Activated CD4-positive, CD25-positive, alpha-beta regulatory T cell treated with anti-CD3 and anti-CD28 coated beads, Interleukin-2, amount 50 U/mL, for 24 hours (primary cell): Measurements from ENCODE around the gene FRMPD3.

Experiments used
- ATAC-seq, 2 donors: fragments of 150-1000 bp; cut with Tn5 transposase; one replicate each; pipeline ENCODE4 v1.10.0; 2021; ENCODE audit warnings: mild to moderate bottlenecking in 1 of 2, moderate library complexity in 1 of 2

Gene FRMPD3

DNA sequence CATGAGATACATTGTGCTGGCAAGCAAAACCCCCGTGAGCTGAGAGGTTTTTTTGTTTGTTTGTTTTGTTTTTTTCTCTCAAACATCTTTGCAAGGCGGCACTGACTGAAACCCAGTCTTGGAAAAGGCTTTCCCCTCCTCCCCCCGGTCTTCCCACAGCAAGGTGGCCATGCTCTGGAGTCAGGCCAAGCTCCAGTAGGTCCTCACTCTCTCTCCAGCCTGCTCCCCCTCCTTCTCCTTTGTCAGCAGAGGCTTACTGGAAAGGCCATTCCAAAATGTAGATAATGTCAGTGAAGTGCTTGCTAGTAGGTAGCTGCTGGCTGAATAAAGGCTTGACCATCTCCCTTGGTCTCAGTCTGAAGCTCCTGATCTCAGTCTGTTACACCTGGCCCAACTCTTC is 32.6 kb downstream of the FRMPD3 start:
- no peak for ATAC-seq

DNA sequence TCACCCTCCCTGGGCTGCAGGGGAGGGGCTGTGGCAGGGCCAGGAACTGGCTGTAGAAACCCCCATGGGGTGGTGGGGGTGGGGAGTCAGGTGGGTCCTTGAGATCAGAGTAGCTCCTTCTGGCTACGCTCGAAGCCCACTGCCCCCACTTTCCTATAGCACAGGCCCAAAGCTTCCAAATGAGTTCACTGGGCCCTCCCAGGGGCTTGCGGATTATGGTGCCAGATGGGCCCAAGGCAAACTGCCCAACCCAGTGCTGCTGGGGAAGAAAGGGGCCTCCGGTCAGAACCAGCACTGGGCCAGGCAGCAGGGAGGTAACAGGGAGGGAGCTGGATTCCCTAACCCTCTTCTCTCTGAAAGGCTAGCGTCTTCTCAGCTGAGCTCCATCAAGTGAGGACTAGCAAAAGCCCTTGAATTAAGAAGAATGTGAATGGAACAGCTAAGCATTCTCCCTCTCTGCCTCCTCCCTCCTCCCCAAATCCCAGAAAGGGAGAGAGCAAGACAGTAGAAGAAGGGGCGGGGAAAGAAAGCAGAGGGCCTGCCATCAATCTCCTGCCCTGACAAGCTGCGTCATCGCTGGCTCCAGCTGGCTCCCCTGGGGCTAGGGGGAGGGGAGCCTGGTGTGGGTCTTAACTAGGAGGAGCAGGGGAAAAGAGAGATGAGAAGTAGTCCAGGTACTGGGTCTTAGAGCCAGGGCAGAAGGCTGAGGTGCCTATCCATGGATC is 34.7 kb downstream of the FRMPD3 start:
- ATAC-seq, result no peak

DNA sequence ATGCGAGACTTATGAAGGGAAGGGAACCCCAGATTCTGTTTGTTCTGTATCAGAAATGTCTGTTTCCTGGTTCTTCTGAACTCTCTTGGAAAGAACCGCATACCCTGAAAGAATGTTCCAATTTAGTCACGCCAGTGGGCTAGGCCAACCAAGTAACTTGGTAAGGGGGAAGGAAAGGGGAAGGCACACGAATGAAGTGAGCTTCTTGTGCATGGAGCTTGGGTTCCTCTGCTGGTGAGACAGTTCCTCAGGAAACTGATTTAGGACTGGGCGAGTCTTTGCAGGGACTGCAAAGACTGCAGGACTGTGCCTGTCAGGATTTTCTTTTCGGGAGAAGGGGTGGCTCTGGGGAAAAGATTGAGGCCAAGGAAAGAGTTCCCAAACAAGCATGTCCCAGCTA is 35.6 kb downstream of the FRMPD3 start:
- no peak for ATAC-seq

DNA sequence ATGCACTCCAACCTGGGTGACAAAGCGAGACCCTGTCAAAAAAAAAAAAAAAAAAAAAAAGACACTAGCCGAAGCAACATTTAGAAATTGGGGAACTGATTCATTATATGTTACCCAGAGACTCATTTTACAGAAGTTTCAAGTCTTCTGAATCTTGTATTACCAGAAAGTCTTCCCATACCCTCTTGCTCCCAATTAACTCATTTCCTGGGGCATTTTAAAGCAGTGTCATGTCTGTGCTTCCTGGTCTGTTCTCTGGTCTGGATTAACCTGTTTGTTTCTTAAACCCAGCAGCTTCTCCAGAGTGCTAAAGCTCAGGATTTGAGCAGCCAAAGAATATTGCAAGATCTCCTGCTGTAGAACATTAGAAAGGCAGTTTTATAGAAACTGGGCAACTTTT is 43.7 kb downstream of the FRMPD3 start:
- no peak for ATAC-seq

DNA sequence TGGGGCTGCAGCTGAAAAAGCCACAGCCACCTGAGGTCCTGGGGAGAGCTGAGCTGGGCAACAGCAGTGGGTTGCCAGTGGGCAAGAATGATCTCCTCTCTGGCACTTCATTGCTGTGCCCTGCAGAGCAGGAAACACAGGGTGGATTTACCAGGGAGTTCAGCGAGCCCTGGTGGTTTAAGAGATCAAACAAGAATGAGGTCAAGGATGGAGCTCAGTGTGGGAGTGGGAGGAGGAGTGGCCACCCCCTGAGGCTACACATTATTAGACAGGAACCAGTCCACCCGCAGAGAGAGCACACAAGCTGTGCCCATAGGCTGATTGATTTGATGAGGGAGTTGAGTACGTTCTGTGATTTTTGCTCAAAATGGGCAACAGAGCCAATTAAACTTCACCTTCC is 47.3 kb downstream of the FRMPD3 start:
- ATAC-seq, result no peak
